GM12878 (cell line): ENCODE data around the gene SGSM2. TPM values are rescaled to one million over a fixed set of nuclear protein-coding genes. Genes with fewer than 3 reads are reported as not detected.

Experiments
- EGR1 ChIP-seq, 2 experiments: IDR thresholded peaks; 1 replicate in 1 of 2; 2 replicates in 1 of 2; pipeline ENCODE4 v1.6.1; 2011 to 2012; ENCODE audit warnings: low read depth in 2 of 2, low read length in 2 of 2, borderline replicate concordance in 1 of 2, mild to moderate bottlenecking in 1 of 2, moderate library complexity in 1 of 2
- FOXM1 ChIP-seq: IDR thresholded peaks from 2 replicates; pipeline ENCODE4 v1.6.1; 2012; ENCODE audit warnings: low read depth, mild to moderate bottlenecking, inconsistent platforms, low read length, moderate library complexity
- GATAD2B ChIP-seq: fragments of 450-650 bp; conservative IDR thresholded peaks from 2 replicates; pipeline ENCODE4 v1.6.1; 2017; ENCODE audit warnings: low read depth, mild to moderate bottlenecking, moderate library complexity
- JUNB ChIP-seq: IDR thresholded peaks from 2 replicates; pipeline ENCODE4 v1.6.1; 2016; ENCODE audit warnings: antibody characterized with exemption, mild to moderate bottlenecking
- NBN ChIP-seq: fragments of 450-650 bp; IDR thresholded peaks from 2 replicates; pipeline ENCODE4 v1.6.1; 2016
- NFYA ChIP-seq: IDR thresholded peaks from 2 replicates; pipeline ENCODE4 v1.6.1; 2011; ENCODE audit warnings: low read depth, mild to moderate bottlenecking, low read length, improper control_type of control experiment, borderline replicate concordance
- RAD21 ChIP-seq: IDR thresholded peaks from 2 replicates; pipeline ENCODE4 v1.6.1; 2011; ENCODE audit warnings: mild to moderate bottlenecking, low read depth, low read length, moderate library complexity; ENCODE audit not compliant: insufficient read depth
- RB1 ChIP-seq: fragments of 450-650 bp; formaldehyde crosslinking; IDR thresholded peaks from 2 replicates; pipeline ENCODE4 v1.6.1; 2017; ENCODE audit warnings: mild to moderate bottlenecking, borderline replicate concordance
- RUNX3 ChIP-seq: IDR thresholded peaks from 2 replicates; pipeline ENCODE4 v1.6.1; 2012; ENCODE audit warnings: low read length, inconsistent platforms
- SMAD1 ChIP-seq: fragments of 450-650 bp; IDR thresholded peaks from 2 replicates; pipeline ENCODE4 v1.6.1; 2018; ENCODE audit warnings: mild to moderate bottlenecking, low read depth; ENCODE audit not compliant: partially characterized antibody
- SMC3 ChIP-seq: IDR thresholded peaks from 2 replicates; pipeline ENCODE4 v1.6.1; 2011; ENCODE audit warnings: low read length, improper control_type of control experiment, borderline replicate concordance
- TAF1 ChIP-seq: IDR thresholded peaks from 2 replicates; pipeline ENCODE4 v1.6.1; 2011; ENCODE audit warnings: mild to moderate bottlenecking, low read depth, low read length, borderline replicate concordance
- ZBED1 ChIP-seq: IDR thresholded peaks from 2 replicates; pipeline ENCODE4 v1.6.1; 2016; ENCODE audit warnings: borderline replicate concordance
- ZNF384 ChIP-seq: IDR thresholded peaks from 2 replicates; pipeline ENCODE4 v1.6.1; 2012; ENCODE audit warnings: low read depth, mild to moderate bottlenecking, low read length, improper control_type of control experiment, borderline replicate concordance
- polyA plus RNA-seq, 11 experiments: library from polyadenylated mRNA; depleted of rRNA in 4 of 11; unstranded in 6 of 11; stranded (reverse) in 5 of 11; fragments of >200 nt; fragmentation: Nextera tagmentation in 4 of 11; fragmentation: Illumina TruSeq in 1 of 11; extraction: Ambion mirVana in 4 of 11; extraction: Trizol in 1 of 11; gene quantifications; 1 replicate in 1 of 11; 2 replicates in 10 of 11; pipeline versions ENCODE4 v1.2.1 to v1.2.3, GENCODE V29; 2011 to 2016; ENCODE audit warnings: inconsistent platforms in 2 of 11, missing spikeins in 2 of 11, low read depth in 1 of 11
- total RNA-seq, 4 experiments: library from RNA; depleted of rRNA in 3 of 4; stranded (reverse); fragments of >200 nt in 3 of 4; fragmentation: Illumina TruSeq in 1 of 4; extraction: Trizol in 1 of 4; gene quantifications; 2 replicates each; pipeline versions ENCODE4 v1.2.1 to v1.2.3, GENCODE V29; 2013 to 2021
- TF ChIP-seq, protein P1 (sequence below): fragments of 450-650 bp; IDR thresholded peaks from 2 replicates; pipeline ENCODE4 v1.6.1; 2017; ENCODE audit warnings: low read depth, mild to moderate bottlenecking, moderate library complexity
- TF ChIP-seq, protein P2 (sequence below): IDR thresholded peaks from 2 replicates; pipeline ENCODE4 v1.6.1; 2012; ENCODE audit warnings: low read length, inconsistent platforms
- TF ChIP-seq, protein P3 (sequence below): IDR thresholded peaks from 2 replicates; pipeline ENCODE4 v1.6.1; 2012; ENCODE audit warnings: low read depth, low read length, improper control_type of control experiment
- TF ChIP-seq, protein P4 (sequence below): fragments of 450-650 bp; IDR thresholded peaks from 2 replicates; pipeline ENCODE4 v1.6.1; 2018; ENCODE audit warnings: mild to moderate bottlenecking, low read depth, moderate library complexity; ENCODE audit not compliant: partially characterized antibody
- TF ChIP-seq, protein P5 (sequence below): fragments of 450-650 bp; IDR thresholded peaks from 2 replicates; pipeline ENCODE4 v1.6.1; 2017; ENCODE audit warnings: mild to moderate bottlenecking, moderate library complexity

The SGSM2 gene
- total and polyA plus RNA-seq, 10 of the 15 experiments (the other 5 are each of a cell fraction or from before 2014, with no cell fraction given) = 0.50 to 50.9 (median 18.5) TPM

GRCh38 chr17:2400877-2401425 is 63.6 kb downstream of the SGSM2 start, which contains the start of gene MNT (continued):
- TF ChIP-seq TAF1 (peak; percentile 88), SMC3 (no peak), EGR1 (IDR thresholded peaks at IDR 0.05; ENCODE audit: borderline replicate concordance in 1 of 2, low read depth in 2 of 2, low read length in 2 of 2) (peak; percentile 64 to 100), ZBED1 (no peak; the same call in 1 of the 2 replicates), ZNF384 (no peak), SMAD1 (no peak), RB1 (peak; percentile 43; the same call in 1 of the 2 replicates), RUNX3 (peak; percentile 84), GATAD2B (no peak; the same call in none of the 2 replicates), NFYA (no peak), RAD21 (no peak), FOXM1 (no peak), NBN (no peak), JUNB (no peak)
- TF ChIP-seq, protein P1, sequence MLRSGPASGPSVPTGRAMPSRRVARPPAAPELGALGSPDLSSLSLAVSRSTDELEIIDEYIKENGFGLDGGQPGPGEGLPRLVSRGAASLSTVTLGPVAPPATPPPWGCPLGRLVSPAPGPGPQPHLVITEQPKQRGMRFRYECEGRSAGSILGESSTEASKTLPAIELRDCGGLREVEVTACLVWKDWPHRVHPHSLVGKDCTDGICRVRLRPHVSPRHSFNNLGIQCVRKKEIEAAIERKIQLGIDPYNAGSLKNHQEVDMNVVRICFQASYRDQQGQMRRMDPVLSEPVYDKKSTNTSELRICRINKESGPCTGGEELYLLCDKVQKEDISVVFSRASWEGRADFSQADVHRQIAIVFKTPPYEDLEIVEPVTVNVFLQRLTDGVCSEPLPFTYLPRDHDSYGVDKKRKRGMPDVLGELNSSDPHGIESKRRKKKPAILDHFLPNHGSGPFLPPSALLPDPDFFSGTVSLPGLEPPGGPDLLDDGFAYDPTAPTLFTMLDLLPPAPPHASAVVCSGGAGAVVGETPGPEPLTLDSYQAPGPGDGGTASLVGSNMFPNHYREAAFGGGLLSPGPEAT = no peak; the same call in 1 of the 2 replicates
- TF ChIP-seq, protein P2, sequence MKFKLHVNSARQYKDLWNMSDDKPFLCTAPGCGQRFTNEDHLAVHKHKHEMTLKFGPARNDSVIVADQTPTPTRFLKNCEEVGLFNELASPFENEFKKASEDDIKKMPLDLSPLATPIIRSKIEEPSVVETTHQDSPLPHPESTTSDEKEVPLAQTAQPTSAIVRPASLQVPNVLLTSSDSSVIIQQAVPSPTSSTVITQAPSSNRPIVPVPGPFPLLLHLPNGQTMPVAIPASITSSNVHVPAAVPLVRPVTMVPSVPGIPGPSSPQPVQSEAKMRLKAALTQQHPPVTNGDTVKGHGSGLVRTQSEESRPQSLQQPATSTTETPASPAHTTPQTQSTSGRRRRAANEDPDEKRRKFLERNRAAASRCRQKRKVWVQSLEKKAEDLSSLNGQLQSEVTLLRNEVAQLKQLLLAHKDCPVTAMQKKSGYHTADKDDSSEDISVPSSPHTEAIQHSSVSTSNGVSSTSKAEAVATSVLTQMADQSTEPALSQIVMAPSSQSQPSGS = no peak
- TF ChIP-seq, protein P3, sequence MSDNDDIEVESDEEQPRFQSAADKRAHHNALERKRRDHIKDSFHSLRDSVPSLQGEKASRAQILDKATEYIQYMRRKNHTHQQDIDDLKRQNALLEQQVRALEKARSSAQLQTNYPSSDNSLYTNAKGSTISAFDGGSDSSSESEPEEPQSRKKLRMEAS = peak; percentile 36
- TF ChIP-seq, protein P4, sequence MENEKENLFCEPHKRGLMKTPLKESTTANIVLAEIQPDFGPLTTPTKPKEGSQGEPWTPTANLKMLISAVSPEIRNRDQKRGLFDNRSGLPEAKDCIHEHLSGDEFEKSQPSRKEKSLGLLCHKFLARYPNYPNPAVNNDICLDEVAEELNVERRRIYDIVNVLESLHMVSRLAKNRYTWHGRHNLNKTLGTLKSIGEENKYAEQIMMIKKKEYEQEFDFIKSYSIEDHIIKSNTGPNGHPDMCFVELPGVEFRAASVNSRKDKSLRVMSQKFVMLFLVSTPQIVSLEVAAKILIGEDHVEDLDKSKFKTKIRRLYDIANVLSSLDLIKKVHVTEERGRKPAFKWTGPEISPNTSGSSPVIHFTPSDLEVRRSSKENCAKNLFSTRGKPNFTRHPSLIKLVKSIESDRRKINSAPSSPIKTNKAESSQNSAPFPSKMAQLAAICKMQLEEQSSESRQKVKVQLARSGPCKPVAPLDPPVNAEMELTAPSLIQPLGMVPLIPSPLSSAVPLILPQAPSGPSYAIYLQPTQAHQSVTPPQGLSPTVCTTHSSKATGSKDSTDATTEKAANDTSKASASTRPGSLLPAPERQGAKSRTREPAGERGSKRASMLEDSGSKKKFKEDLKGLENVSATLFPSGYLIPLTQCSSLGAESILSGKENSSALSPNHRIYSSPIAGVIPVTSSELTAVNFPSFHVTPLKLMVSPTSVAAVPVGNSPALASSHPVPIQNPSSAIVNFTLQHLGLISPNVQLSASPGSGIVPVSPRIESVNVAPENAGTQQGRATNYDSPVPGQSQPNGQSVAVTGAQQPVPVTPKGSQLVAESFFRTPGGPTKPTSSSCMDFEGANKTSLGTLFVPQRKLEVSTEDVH = no peak
- TF ChIP-seq, protein P5, sequence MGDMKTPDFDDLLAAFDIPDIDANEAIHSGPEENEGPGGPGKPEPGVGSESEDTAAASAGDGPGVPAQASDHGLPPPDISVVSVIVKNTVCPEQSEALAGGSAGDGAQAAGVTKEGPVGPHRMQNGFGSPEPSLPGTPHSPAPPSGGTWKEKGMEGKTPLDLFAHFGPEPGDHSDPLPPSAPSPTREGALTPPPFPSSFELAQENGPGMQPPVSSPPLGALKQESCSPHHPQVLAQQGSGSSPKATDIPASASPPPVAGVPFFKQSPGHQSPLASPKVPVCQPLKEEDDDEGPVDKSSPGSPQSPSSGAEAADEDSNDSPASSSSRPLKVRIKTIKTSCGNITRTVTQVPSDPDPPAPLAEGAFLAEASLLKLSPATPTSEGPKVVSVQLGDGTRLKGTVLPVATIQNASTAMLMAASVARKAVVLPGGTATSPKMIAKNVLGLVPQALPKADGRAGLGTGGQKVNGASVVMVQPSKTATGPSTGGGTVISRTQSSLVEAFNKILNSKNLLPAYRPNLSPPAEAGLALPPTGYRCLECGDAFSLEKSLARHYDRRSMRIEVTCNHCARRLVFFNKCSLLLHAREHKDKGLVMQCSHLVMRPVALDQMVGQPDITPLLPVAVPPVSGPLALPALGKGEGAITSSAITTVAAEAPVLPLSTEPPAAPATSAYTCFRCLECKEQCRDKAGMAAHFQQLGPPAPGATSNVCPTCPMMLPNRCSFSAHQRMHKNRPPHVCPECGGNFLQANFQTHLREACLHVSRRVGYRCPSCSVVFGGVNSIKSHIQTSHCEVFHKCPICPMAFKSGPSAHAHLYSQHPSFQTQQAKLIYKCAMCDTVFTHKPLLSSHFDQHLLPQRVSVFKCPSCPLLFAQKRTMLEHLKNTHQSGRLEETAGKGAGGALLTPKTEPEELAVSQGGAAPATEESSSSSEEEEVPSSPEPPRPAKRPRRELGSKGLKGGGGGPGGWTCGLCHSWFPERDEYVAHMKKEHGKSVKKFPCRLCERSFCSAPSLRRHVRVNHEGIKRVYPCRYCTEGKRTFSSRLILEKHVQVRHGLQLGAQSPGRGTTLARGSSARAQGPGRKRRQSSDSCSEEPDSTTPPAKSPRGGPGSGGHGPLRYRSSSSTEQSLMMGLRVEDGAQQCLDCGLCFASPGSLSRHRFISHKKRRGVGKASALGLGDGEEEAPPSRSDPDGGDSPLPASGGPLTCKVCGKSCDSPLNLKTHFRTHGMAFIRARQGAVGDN = peak; percentile 48; the same call in 1 of the 2 replicates
